ENCODE measurements around the gene UST.

- no peak for TF ChIP-seq POLR2AphosphoS5 (IDR thresholded peaks at IDR 0.05; ENCODE audit: low read depth, low read length)
- TF ChIP-seq SPI1 (IDR thresholded peaks at IDR 0.05; ENCODE audit: low read depth, low read length): no peak
- TF ChIP-seq TAF1 (IDR thresholded peaks at IDR 0.05; ENCODE audit: low read depth, low read length): no peak
- TF ChIP-seq POLR2A (IDR thresholded peaks at IDR 0.05; ENCODE audit: low read depth, low read length): no peak
- no peak for TF ChIP-seq POU2F2 (IDR thresholded peaks at IDR 0.05; ENCODE audit: low read depth, low read length)
Observed at GRCh38 chr6:148738946-148739821, 7.6 kb upstream of the UST start.

Measured in GM12891 (cell line).